Stimulated activated naive CD4-positive, alpha-beta T cell treated with Interleukin-2 at 50 U/mL for 16 hours (primary cell): ENCODE results near the gene DTX3L.
A peak's percentile ranks its signal among the peaks of the same experiment; 100 is the strongest.
"Not testable (repeated sequence)": the region's sequence is repeated elsewhere in the genome, so short reads cannot be mapped to it uniquely, and the experiment has no call there.

Experiments
- DNase-seq: peaks from one replicate; lab custom pipeline; 2025; lab: John Stamatoyannopoulos, UW

DTX3L gene

DNA sequence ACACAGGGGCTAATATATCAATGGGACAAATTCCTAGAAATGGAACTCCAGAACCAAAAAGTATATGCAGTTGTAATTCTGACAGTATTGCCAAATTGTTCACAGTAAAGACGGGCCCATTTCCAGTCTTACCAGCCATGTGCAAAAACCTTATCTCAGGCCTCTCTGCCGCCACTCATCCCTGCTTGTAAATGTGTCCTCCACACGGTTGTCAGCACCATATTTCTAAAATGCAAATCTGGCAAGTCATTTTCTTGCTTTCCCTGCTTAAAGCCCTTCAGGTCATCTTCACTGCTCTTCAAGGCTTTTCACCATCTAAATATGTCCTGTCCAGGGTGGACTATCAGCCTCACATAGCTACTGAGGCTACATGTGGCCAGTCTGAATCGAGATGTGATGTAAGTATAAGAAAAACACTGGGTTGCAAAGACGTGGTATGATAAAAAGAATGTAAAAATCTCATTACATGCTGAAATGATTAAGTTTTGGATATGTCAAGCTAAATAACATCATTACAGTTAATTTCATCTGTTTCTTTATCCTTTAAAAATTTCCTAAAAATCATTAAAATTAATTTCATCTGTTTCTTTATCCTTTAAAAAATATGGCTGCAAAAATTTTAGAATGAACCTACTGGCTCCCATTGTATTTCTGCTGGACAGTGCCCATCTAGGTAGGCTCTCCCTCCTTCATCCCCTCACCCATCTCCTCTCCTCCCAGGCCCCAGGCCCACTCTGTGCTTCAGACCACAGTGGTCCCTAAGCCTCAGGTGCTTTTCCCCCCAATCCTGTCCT is 1.0 kb upstream of the DTX3L start:
- no peak for DNase-seq

DNA sequence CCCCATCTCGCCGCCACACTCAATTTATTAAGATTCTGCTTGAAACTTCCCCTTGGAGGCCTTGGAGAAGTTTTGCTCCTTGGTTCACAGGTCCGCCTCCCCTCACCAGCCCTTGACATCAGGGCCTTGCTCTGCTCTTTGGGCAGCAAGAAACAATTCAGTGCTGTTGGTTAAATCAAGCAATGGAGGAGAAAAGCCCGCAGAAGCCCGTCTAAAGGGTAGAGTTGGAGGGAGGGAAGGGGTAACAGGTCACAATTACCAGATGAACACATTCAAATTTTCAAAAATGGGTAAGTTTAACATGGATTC is 467 bp upstream of the DTX3L start:
- no peak for DNase-seq

GRCh38 chr3:122568131-122568530 is 4.0 kb downstream of the DTX3L start:
- DNase-seq = not testable (repeated sequence)

- DNase-seq = no peak
Observed at GRCh38 chr3:122568755-122569154, 4.6 kb downstream of the DTX3L start.

DNA sequence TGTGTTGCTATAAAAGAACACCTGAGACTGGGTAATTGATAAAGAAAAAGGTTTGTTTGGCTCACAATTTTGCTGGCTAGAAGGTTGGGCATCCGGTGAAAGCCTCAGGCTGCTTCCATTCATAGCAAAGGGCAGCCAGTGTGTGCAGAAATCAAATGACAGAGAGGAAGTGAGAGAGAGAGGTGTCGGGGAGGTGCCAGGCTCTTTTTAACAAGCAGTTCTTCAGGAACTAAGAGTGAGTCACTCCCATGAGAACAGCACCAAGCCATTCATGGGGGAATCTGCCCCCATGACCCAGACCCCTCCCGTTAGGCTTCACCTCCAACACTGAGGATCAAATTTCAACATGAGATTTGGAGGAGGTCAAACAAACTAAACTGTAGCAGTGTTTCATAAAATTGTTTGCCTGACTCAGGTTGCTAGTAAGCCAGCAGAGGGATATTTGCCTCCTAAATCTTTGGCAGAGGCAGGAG is 8.8 kb downstream of the DTX3L start:
- no peak for DNase-seq

DNA sequence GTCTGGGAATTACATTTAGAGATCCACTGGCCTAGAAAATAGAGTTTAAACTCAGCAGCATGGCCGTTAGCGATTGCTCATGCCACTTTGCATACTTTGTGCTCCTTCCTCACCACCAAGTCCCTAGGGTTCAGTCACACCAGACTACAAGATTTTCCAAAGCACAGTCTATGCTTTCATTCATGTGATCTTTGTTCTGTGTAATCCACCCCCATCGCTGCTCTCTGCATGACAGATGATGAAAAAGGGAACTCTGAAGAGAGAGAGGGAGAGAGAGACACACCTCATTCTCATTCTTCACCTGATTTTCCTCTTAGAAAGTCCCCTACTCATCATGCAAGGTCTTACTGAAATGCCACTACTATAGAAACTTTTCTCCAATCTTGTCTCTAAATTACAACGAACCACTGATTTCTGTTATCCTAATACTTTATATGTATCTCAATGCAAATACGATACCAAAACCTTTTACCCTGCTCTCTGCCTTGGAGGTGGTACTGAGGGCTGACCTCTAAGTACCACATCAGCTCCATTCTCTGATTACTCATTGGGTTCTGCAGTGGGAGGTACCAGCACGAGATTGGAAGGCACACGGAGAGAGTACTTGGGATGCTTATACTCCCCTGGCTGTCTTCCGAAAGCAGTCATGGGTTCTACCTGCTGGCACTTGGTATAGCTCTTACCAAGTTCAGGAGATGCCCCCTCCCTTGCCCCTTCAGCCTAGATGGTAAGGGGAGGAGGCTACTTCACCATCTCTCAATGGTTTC is 12.2 kb downstream of the DTX3L start:
- DNase-seq = peak; percentile 63

- peak; percentile 15 for DNase-seq
Observed at GRCh38 chr3:122577409-122578031, 13.4 kb downstream of the DTX3L start, which contains the start of gene PARP15. Gene PARP15 (plus strand): TSS chr3:122577650. CDS start chr3:122577668, 18 bp downstream.

DNA sequence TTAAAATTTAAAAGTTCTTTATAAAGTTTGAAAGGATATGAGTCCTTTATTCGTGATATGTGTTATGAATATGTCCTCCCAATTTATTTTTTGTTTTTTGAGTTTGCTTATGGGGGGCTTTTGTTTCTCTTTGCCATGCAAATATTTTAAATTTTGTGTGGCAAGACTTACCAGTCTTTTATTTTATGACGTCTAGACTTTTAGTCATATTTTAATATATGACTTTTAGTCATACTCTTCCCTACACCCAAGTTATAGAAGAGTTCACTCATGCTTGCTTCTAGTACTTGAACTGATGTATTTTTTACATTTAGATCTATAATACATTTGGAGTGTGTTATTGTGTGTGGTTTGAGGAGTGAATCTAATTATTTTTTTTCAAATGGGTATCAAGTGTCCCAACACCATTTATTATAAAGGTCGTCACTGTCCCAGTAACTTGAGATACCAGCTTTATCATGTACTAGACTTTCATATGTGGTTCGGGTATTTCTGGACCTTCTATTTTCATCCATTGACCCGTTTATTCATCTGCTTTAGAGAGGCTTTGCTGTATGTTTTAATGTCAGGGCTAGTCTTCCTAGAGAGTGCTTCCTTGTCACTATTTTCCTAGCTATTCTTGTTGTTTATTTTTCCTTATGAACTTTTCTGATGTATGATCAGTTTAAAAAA is 14.1 kb downstream of the DTX3L start:
- no peak for DNase-seq

GRCh38 chr3:122580470-122580869 is 16.3 kb downstream of the DTX3L start:
- no peak for DNase-seq

- no peak for DNase-seq
Observed at GRCh38 chr3:122581622-122582021, 17.5 kb downstream of the DTX3L start.

DNA sequence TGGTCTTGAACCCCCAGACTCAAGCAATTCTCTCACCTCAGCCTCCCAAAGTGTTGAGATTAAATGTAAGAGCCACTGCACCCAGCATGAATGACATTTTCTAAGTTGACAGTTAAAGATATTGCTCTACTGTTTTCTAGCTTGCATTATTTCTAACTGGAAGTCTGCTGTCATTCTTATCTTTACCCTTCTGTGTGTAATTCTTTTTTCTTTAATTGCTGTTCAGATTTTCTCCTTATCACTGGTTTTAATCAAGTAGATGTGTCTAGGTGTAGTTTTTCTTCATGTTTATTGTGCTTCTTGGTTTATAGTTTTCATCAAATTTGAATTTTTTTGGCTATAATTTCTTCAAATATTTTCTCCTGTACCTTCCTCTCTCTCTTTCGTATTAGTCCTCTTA is 18.3 kb downstream of the DTX3L start:
- no peak for DNase-seq

DNA sequence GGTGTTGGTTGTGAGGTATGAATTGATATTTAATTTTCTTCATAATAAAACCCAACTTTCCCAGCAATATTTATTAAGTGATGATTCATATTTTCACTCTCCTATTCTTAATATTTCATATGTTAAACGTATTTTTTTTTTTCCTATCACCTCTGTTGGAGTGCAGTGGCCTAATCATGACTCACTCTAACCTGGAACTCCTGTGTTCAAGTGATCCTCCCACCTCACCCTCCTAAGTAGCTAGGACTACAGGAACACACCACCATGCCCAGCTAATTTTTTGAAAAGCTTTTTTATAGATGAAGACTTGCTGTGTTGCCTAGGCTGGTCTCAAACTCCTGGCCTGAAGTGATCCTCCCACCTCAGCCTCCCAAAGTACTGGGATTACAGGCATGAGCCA is 22.0 kb downstream of the DTX3L start:
- DNase-seq = no peak

DNA sequence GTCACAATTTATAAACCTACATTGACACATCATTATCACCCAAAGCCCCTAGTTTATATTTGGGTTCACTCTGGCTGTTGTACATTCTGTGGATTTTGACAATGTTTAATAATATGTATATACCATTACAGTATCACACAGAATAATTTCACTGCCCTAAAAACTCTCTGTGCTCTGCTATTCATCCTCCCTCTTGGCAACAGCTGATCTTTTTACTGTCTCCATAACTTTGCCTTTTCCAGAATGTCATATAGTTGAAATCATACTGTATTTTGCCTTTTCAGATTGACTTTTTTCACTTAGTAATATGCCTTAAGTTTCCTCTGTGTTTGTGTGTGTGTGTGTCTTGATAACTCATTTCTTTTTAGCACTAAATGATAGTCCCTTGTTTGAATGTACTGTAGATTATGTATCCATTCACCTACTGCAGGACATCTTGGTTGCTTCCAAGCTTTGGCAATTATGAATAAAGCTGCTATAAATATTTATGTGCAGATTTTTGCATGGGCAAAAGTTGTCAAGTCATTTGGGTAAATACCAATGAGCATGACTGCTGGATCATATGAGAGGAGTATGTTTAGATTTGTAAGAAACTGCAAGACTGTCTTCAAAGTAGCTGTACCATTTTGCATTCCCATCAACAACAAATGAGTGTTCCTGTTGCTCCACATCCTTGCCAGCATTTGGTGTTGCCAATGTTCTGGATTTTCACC is 22.8 kb downstream of the DTX3L start:
- DNase-seq = no peak

- DNase-seq = no peak
Observed at GRCh38 chr3:122587572-122587971, 23.4 kb downstream of the DTX3L start.

- DNase-seq = no peak
Observed at GRCh38 chr3:122589297-122589696, 25.2 kb downstream of the DTX3L start.

- DNase-seq = no peak
Observed at GRCh38 chr3:122590610-122591009, 26.5 kb downstream of the DTX3L start.

DNA sequence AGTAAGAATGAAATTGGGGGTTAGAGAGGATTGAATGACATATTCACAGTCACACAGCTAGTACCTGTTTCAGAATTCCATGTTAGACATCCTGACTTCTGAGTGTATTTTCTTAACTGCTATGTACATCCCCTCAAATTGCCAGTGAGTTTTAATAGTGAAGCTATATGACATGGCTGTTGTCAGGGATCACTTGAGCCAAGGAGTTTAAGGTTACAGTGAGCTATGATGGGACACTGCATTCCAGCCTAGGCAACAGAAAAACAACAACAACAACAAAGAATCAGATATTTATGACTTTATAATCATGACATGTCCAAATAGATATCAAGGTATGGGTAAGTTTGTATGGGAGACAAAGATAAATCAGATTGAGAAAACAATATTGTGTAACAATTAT is 29.9 kb downstream of the DTX3L start:
- no peak for DNase-seq

GRCh38 chr3:122598151-122598550 is 34.0 kb downstream of the DTX3L start:
- no peak for DNase-seq

DNA sequence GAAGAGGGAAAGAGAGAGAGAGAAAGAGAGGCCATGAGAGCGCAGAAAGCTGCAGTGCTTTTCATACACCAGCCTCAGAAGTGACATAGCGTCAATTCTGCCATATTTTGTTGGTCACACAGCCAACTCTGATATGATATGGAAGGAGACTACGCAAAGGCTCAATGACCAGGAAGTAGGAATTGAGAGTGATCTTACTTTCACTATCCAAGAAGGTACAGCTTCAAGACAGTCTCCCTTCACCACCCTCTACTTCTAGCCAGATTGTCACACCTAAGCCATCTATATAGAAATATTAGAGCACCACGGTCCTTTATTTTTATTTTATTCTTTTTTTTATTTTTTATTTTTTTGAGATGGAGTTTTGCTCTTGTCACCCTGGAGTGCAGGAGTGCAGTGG is 34.4 kb downstream of the DTX3L start:
- DNase-seq = no peak

DNA sequence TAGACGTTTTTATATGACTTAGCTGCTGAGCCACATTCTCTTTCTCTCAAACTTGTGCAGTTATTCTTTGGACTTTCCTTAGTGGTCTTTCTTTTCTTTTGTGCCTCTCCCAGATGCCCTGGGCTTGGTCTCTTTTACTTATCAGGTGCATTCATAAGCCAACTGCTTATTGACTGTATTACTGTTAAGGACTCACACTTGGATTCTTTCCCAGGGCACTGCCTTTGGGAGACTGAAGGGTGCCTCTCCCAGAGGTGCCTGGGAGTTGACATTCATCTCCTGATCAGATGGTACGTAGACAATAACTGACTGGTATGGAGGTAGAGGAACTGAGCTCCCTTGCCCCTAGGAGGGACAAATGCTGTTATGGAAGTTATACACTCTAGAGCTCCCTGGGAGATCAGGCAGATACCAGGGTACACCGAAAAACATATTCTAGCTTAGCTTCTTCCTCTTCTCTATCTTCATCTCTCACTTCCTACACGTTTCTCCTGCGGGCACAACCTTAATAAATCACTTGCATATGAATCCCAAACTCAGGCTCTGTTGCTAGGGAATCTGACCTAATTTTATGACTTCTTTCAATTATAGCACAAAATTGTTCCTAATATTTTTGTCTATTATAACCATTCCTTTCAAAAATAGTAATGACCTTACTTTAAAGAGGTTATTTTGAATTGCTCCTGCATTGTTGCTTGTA is 38.0 kb downstream of the DTX3L start:
- no peak for DNase-seq

DNA sequence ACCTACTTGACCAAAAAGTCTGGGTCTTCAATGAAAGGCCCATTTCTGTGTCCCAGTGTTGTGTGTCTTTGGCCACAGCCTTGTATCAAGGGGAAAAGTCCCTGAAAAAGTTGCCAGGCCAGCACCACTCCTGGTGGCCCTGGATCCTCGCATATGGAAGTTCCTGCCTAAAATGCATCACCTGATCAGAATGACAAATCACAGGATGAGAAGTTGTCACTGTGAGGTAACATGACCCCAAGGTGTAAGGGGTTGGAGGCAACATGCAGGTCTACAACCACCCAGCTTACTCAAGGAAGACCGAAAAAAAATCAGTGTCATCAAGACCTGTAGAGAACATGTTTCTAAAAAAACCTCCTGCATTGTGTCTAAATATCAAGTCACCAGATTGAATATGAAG is 38.9 kb downstream of the DTX3L start:
- no peak for DNase-seq
